Measurements from ENCODE around the gene SLC41A2. TPM values are rescaled to one million over a fixed set of nuclear protein-coding genes. Genes with fewer than 3 reads are reported as not detected.
A peak's percentile ranks its signal among the peaks of the same experiment; 100 is the strongest.

The SLC41A2 gene
- total RNA-seq, 1 experiment from 2014 or later, result 3.8 TPM

DNA sequence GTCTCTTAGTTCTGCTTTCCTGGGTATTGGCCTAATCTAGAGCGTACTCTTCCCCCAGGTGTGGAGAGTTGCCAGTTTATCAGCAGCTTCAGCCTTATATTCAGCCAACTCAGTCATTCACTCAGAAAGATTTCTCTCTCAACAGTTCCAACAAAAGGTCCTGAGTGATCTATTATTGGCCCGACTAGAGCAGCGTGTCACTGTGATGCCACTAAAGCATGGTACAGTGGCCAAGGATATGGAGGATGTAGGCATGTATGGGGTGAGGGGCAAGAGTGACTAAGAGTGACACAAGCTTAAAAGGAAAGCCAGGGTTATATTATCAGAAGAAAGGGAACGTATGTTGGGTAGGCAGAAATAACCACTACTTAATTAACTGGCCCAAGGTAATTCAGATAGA, 32.9 kb upstream of the SLC41A2 start (continued):
- TF ChIP-seq, protein P1, sequence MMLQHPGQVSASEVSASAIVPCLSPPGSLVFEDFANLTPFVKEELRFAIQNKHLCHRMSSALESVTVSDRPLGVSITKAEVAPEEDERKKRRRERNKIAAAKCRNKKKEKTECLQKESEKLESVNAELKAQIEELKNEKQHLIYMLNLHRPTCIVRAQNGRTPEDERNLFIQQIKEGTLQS (CRISPR knock-in tag; conservative IDR thresholded peaks at IDR 0.05), result no peak
- TF ChIP-seq ZNF512 (CRISPR knock-in tag; IDR thresholded peaks at IDR 0.05; ENCODE audit: borderline replicate concordance) (no peak), PREB (CRISPR knock-in tag; IDR thresholded peaks at IDR 0.05; ENCODE audit: borderline replicate concordance) (no peak), SP1 (CRISPR knock-in tag; conservative IDR thresholded peaks at IDR 0.05) (no peak), ZMAT4 (CRISPR knock-in tag; IDR thresholded peaks at IDR 0.05) (no peak)
- TF ChIP-seq, protein P2, sequence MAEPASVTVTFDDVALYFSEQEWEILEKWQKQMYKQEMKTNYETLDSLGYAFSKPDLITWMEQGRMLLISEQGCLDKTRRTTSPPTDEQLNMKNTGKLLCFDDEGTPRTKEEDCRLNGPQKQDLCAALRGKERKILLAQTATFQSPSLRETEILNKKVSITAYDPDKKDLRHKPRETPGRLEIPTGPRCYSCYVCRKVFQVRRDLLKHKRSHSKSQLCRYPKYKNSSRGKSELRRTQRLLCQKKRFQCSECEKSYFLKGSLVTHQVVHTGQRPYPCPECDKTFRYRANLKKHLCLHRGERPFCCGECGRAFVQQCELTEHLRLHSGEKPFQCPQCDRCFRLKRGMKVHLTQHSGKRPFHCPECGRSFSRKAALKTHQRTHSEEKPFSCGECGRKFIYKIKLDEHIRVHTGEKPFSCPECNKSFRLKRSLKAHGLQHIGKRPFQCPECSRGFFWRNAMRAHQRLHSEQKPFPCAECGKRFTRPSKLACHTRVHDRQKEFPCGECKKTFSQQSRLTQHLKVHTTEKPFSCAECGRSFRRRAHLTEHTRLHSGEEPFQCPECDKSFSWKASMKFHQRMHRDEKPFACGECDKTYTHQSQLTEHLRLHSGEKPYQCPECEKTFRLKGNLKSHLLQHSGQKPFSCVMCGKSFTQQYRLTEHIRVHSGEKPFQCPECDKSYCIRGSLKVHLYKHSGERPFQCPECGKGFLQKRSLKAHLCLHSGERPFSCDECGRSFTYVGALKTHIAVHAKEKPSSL (CRISPR knock-in tag; conservative IDR thresholded peaks at IDR 0.05), result no peak
- TF ChIP-seq, protein P3, sequence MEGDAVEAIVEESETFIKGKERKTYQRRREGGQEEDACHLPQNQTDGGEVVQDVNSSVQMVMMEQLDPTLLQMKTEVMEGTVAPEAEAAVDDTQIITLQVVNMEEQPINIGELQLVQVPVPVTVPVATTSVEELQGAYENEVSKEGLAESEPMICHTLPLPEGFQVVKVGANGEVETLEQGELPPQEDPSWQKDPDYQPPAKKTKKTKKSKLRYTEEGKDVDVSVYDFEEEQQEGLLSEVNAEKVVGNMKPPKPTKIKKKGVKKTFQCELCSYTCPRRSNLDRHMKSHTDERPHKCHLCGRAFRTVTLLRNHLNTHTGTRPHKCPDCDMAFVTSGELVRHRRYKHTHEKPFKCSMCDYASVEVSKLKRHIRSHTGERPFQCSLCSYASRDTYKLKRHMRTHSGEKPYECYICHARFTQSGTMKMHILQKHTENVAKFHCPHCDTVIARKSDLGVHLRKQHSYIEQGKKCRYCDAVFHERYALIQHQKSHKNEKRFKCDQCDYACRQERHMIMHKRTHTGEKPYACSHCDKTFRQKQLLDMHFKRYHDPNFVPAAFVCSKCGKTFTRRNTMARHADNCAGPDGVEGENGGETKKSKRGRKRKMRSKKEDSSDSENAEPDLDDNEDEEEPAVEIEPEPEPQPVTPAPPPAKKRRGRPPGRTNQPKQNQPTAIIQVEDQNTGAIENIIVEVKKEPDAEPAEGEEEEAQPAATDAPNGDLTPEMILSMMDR (IDR thresholded peaks at IDR 0.05), result no peak

DNA sequence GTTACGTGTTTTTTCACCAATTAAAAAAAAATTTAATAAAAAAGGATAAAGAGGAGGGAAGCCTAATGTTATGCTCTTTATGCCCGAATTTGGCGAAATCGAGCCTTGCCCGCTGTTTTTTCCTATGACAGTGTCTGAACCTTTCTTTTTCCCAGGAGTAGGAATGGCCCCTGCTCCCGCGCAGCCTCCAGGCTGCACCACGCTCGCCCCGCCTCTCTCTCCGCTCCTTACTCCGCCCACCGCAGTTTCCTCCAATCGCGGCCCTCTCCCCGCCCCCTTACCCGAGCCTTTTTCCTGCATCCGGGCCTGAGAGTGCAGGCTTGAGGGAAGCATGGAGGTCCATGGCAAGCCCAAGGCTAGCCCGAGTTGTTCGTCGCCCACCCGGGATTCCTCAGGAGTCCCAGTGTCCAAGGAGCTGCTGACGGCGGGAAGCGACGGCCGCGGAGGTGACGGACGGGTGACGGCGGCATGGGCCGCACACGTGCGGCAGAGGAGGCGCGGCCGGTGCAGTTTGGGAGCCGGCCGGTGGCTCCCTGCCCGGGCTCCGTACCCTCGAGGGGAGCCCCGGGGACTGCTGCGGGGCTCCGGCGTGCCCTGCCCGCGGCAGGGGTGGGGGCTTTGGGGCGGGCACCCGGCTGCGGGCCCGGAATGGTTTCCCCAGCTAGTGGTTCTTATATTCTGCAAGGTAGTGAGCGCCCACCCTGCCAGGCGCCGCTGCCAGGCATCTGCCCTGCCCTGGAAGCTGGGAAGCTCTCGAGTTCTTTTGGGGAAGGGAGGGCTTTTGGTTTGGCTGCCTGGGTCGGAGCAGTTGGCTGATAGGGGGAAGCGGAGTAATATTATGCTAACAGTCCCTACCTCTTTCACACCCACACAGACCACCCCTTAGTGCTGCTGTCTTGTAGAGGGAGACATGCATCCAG, 28.2 kb upstream of the SLC41A2 start, which contains the start of gene NOPCHAP1:
NOPCHAP1 (plus strand) TSS at position 295 of the 920 bp plus-strand sequence; CDS start at position 332, 37 bp downstream.
- Mint-ChIP-seq H3K27me3 (ENCODE audit: low read depth) (peaks cover 3% of the 10 kb centered on the region), H3K27ac (0 out of 2 replicates have a peak within 1 kb of the TSS, but pooled peaks have one; percentile 47), H3K36me3 (peaks cover 28% of the 10 kb centered on the region), H3K9me3 (no peaks in the 10 kb centered on the region), H3K4me3 (peak within 1 kb of the TSS; percentile 83), H3K4me1 (peaks cover 19% of the 10 kb centered on the region)
- ATAC-seq (peak; percentile 99), DNase-seq (ENCODE audit: low spot score) (peak; percentile 96)
- CTCF ChIA-PET, result interaction anchor here (1.0 to 1.7 kb wide), 4 partner anchors 27 to 605 kb away, joined by 4 to 6 read pairs (median 4); no protein-coding TSS in a partner anchor
- POLR2A ChIA-PET, result no interaction called here
- TF ChIP-seq ZNF423 (CRISPR knock-in tag; IDR thresholded peaks at IDR 0.05), result no peak
- TF ChIP-seq CREB1 (CRISPR knock-in tag; IDR thresholded peaks at IDR 0.05), result no peak
- no peak for TF ChIP-seq ELF4 (CRISPR knock-in tag; IDR thresholded peaks at IDR 0.05; ENCODE audit: low read depth)
- no peak for TF ChIP-seq RORB (CRISPR knock-in tag; IDR thresholded peaks at IDR 0.05)
- TF ChIP-seq ZNF317 (CRISPR knock-in tag; IDR thresholded peaks at IDR 0.05; ENCODE audit: borderline replicate concordance, low read depth), result no peak
- TF ChIP-seq HMGA2 (CRISPR knock-in tag; IDR thresholded peaks at IDR 0.05), result no peak
- no peak for TF ChIP-seq IRF2 (CRISPR knock-in tag; IDR thresholded peaks at IDR 0.05; ENCODE audit: borderline replicate concordance, low read depth)
- TF ChIP-seq JAZF1 (CRISPR knock-in tag; IDR thresholded peaks at IDR 0.05), result no peak
- no peak for TF ChIP-seq ATF6 (CRISPR knock-in tag; IDR thresholded peaks at IDR 0.05)
- TF ChIP-seq SOX15 (CRISPR knock-in tag; IDR thresholded peaks at IDR 0.05), result no peak
- no peak for TF ChIP-seq E2F1 (CRISPR knock-in tag; IDR thresholded peaks at IDR 0.05)
- TF ChIP-seq GRHL2 (CRISPR knock-in tag; IDR thresholded peaks at IDR 0.05; ENCODE audit: insufficient replicate concordance, severe bottlenecking), result no peak
- TF ChIP-seq ATF1 (CRISPR knock-in tag; IDR thresholded peaks at IDR 0.05), result no peak
- TF ChIP-seq NR1H2 (CRISPR knock-in tag; IDR thresholded peaks at IDR 0.05), result no peak
- no peak for TF ChIP-seq NFATC4 (CRISPR knock-in tag; IDR thresholded peaks at IDR 0.05)
- TF ChIP-seq GTF2I (CRISPR knock-in tag; conservative IDR thresholded peaks at IDR 0.05), result no peak
